Kidney (tissue), 14 donors: Measurements from ENCODE around the gene ARF1. TPM values are rescaled to one million over a fixed set of nuclear protein-coding genes. Genes with fewer than 3 reads are reported as not detected.

ENCODE experiments used
- DNase-seq, 5 donors: peaks; one replicate each; pipeline ENCODE4 v3.0.0-alpha.2; 2013 to 2020
- FAIRE-seq: peaks from 2 replicates; lab custom pipeline; 2012; peaks lifted over from hg19 to GRCh38; lab: Jason Lieb, UNC
- H3K27ac ChIP-seq, 2 donors: one replicate each; pipeline ENCODE4 v1.7.0; 2013; ENCODE audit warnings: low read depth in 2 of 2, low read length in 2 of 2, inconsistent platforms in 1 of 2
- H3K27me3 ChIP-seq: one replicate; pipeline ENCODE4 v1.7.1; 2013; ENCODE audit warnings: low read length, inconsistent platforms; ENCODE audit not compliant: control insufficient read depth, insufficient read depth
- H3K36me3 ChIP-seq, 3 donors: one replicate each; pipeline versions ENCODE4 v1.7.0 to v1.7.1; 2013; ENCODE audit warnings: low read length in 3 of 3, control low read depth in 1 of 3, inconsistent platforms in 1 of 3; ENCODE audit not compliant: insufficient read depth in 3 of 3, control insufficient read depth in 2 of 3
- H3K4me1 ChIP-seq, 3 donors: one replicate each; pipeline versions ENCODE4 v1.7.0 to v1.7.1; 2013; ENCODE audit warnings: low read length in 3 of 3, inconsistent platforms in 1 of 3, low read depth in 1 of 3; ENCODE audit not compliant: control insufficient read depth in 2 of 3, insufficient read depth in 2 of 3
- H3K4me3 ChIP-seq, 3 donors: one replicate each; pipeline versions ENCODE4 v1.7.0 to v1.8.1; 2013; ENCODE audit warnings: low read length in 3 of 3, control low read depth in 1 of 3, inconsistent platforms in 1 of 3
- H3K9ac ChIP-seq, 3 donors: one replicate each; pipeline versions ENCODE4 v1.7.0 to v1.7.1; 2013; ENCODE audit warnings: low read length in 3 of 3, control low read depth in 1 of 3, inconsistent platforms in 1 of 3
- H3K9me3 ChIP-seq, 3 donors: one replicate each; pipeline versions ENCODE4 v1.7.0 to v1.7.1; 2013; ENCODE audit warnings: low read length in 3 of 3, control low read depth in 1 of 3, inconsistent platforms in 1 of 3; ENCODE audit not compliant: control insufficient read depth in 2 of 3, insufficient read depth in 1 of 3
- CTCF ChIP-seq: IDR thresholded peaks from 3 replicates; pipeline ENCODE4 v1.5.1; 2012; ENCODE audit warnings: mild to moderate bottlenecking, moderate library complexity, borderline replicate concordance; ENCODE audit not compliant: insufficient read depth; ENCODE audit errors: extremely low read depth
- intact Hi-C: fragments of 100-400 bp; cut with DNase I; formaldehyde crosslinking; loops from one replicate; pipeline ENCODE4 v1.11.1; 2022
- polyA plus RNA-seq: library from polyadenylated mRNA; stranded (reverse); fragments of 350-450 nt; fragmentation: Illumina TruSeq; extraction: RNeasy Lipid Tissue Mini Kit (QIAGEN cat#74804); gene quantifications from one replicate; pipeline ENCODE4 v1.2.3, GENCODE V29; 2014; ENCODE audit warnings: low read depth, low replicate concordance; ENCODE audit not compliant: insufficient read depth
- total RNA-seq: library from RNA; stranded (reverse); fragmentation: NEBNext Ultra II Directional; extraction: Animal tissue kit (Norgen Biotek cat#: 25700); gene quantifications from one replicate; pipeline ENCODE4 v1.2.1, GENCODE V29; 2021
- donor health status: control.
- donor health status: control.
- donor health status: control.
- donor health status: control.
- donor health status: control.
- donor health status: DM: yes; HTN: yes; CAD: no.
- donor health status: Normal renal cell carcinoma (clear cell type).

ARF1 gene
- total and polyA plus RNA-seq, 2 donors from 2014 or later = 383 to 398 TPM

- DNase-seq (peak in 1 of 5 donors; percentile 30), FAIRE-seq (no peak)
- no peak for TF ChIP-seq CTCF
- Histone ChIP-seq H3K9ac (no peak overlapping the region), H3K4me3 (no peak overlapping the region), H3K36me3 (no peaks in the 10 kb centered on the region), H3K4me1 (no peaks in the 10 kb centered on the region), H3K9me3 (no peaks in the 10 kb centered on the region), H3K27me3 (peaks cover 8% of the 10 kb centered on the region), H3K27ac (no peak overlapping the region)
- intact Hi-C loops = no loop called here
These were observed 16.8 kb upstream of the ARF1 start for GRCh38 chr1:228065543-228066347.

GRCh38 chr1:228066416-228066815 is 16.1 kb upstream of the ARF1 start:
- Histone ChIP-seq H3K9me3 (no peaks in the 10 kb centered on the region), H3K4me1 (no peaks in the 10 kb centered on the region), H3K36me3 (no peaks in the 10 kb centered on the region), H3K27ac (no peak overlapping the region), H3K9ac (no peak overlapping the region), H3K27me3 (peaks cover 6% of the 10 kb centered on the region), H3K4me3 (no peak overlapping the region)
- no peak for FAIRE-seq
- intact Hi-C loops = no loop called here
- DNase-seq = no peak
- TF ChIP-seq CTCF = no peak

GRCh38 chr1:228066891-228067654 is 15.4 kb upstream of the ARF1 start:
- no peaks in the 10 kb centered on the region for H3K9me3 ChIP-seq
- no peak overlapping the region for H3K4me3 ChIP-seq
- DNase-seq (peak in 1 of 5 donors; percentile 34), FAIRE-seq (no peak)
- peaks cover 9% of the 10 kb centered on the region for H3K27me3 ChIP-seq
- no peaks in the 10 kb centered on the region for H3K4me1 ChIP-seq
- no peak for TF ChIP-seq CTCF
- H3K9ac ChIP-seq = no peak overlapping the region
- intact Hi-C loops = no loop called here
- no peak overlapping the region for H3K27ac ChIP-seq
- no peaks in the 10 kb centered on the region for H3K36me3 ChIP-seq
